NCI-H524 treated with DMSO at 0.1 percent for 48 hours (cell line): ENCODE results near the gene CCK.
"Not testable (repeated sequence)": the region's sequence is repeated elsewhere in the genome, so short reads cannot be mapped to it uniquely, and the experiment has no call there.

ENCODE experiments used
- DNase-seq: peaks from one replicate; lab custom pipeline; 2025; lab: John Stamatoyannopoulos, UW

Gene CCK, protein sequence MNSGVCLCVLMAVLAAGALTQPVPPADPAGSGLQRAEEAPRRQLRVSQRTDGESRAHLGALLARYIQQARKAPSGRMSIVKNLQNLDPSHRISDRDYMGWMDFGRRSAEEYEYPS

DNA sequence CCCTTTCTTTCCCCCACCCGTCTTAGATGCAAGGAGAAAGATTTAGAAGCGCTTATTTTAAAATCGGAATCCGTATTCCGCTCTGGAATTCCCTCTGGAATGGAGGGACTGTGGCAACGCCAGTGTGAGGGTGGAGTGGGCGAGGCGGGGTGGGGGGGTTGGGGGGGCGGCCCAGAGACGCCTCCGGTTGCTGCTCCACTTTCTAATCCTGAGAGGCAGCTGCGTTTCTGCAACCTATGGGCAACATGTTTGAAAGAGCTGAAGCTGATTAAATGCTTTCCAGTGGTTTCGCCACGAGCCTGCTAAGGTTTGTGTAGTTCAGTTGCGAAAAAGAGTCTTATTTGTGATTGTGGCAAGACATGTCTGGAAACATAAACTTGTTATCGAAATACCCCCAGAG lies at the start of gene CCK:
Gene CCK, minus strand, starts transcription at position 101 of the 400 bp plus-strand sequence. CDS start 2,555 bp downstream, outside the sequence.
- no peak for DNase-seq

DNA sequence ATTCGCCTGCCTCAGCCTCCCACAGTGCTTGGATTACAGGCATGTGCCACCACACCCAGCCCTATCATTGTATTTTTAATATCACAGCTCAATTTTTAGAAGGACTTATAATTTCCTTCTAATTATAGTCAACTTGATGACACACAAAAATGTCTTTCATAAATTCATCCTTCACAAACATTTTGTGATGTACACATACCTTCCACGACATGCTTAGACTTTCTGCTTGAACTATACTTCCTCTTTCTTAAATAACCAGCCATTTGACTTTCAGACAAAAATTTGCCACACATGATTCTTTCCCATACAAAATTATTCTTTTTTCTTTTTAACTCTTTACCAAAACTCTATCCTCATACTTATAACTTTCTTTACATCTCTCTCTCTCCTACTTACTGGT lies 48.4 kb upstream of the CCK start:
- DNase-seq: no peak

DNA sequence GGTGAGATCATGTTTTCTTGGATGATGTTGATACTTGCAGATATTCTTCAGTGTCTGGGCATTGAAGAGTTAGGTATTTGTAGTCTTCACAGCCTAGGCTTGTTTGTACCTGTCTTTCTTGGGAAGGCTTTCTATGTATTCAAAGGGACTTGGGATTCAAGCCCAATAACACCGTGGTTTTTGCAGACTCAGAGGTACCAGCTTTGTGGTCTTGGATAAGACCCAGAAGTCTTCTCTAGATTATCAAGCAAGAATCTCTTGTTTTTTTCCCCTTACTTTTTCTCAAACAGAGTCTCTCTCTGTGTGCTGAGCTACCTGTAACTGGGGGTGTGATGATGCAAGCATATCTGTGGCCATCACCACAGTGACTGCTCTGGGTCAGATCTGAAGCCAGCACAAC lies 42.7 kb upstream of the CCK start:
- no peak for DNase-seq

DNA sequence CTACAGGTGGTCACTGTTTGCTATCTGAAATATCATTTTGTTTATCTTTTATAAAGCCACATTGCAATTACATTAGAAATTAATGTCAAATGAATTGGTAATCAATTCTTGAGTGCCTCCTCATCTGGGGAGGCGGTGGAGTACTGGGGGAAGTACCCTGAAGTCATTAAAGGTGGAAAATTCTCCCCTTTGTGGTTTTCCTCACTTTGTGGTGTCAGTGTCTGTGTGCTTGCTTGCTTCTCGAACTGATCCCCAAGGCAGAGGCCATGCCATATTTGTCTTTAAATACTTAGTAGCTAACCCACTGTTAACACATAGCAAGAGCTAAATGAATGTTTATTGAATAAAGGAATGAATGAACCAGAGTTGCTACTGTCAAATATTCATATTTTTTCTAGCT lies 40.5 kb upstream of the CCK start:
- no peak for DNase-seq

DNA sequence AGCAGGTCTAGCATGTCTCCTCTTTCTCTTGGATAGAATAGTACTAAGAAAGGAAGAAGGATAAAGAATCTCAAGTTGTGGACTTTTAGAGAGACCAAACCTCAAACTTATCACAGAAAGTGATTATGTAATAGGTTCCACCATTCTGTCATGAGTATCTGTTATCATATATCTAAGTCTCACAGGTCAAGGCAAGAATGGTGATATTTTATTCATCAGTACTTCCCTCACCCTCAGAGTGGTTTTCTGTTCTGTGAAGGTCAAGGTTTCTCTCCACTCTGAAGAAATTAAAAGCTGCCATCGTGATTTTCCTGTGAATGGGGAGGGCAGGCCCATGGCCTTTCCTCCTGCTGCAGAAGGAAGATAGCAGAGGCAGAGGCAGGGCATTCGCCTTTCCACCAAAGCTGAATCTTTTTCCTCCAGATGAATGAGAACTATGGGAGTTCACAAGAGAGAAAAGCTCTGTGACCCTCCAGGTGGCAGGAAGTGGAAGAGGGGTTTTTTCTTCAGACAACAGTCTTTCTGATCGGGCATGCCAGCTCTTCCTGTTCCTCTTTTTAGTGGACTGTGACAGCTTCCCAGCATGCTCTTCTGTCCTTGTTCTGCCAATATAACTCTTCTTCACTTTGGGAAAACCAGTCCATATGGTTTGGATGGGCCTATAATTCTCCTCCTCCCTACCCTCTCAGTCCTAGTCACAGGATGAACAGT lies 37.1 kb upstream of the CCK start:
- DNase-seq: no peak

DNA sequence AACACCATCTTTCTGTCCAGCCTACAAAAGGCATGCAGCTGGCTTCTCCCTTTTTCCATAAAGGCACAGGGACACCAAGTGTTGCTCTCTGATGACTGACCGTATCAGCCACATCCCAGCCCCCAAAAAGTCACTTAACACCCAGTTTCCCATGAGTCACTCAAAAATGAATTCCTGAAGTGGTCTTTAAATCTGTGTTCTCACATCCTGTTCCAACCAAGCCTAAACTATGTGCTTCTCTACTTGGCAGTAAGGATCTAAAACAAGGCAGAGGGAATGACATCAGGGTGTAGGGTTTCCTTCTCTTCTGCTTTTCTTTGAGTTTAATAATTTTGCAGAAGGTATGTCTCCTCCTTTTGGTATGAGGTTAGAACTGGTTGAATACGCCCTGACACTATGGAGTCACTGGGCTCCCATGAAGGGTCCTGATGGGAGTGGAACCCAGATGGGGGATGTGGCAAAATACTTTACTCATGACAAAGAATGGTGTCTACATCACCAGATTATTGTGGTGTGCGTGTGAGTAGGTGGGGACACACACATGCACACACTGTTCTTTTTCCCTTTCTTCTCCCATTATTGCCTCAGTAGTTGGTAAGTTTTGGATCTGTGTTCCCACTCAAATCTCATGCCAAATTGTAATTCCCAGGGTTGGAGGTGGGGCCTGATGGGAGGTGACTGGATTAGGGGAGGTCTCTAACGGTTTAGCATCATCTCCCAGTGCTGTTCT lies 35.6 kb upstream of the CCK start:
- DNase-seq: no peak

DNA sequence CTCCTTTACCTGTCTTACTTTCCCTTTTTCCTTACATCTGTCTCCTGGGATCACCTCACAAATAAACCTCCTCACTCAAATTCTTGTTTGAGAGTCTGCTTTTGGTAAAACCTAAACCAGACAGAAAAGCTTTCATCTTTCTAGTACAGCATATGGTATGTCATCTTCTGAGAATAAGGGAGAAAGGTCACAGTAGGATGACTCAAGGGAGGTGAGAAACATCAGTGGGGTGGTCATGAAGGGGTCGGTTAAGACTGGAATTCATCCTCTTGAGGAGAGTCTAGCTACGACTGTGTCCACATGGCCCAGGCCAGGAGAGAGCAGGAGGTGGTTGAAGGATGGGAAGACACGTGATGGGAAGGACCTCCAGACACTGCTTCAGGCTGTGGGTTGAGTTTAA lies 34.8 kb upstream of the CCK start:
- no peak for DNase-seq

DNA sequence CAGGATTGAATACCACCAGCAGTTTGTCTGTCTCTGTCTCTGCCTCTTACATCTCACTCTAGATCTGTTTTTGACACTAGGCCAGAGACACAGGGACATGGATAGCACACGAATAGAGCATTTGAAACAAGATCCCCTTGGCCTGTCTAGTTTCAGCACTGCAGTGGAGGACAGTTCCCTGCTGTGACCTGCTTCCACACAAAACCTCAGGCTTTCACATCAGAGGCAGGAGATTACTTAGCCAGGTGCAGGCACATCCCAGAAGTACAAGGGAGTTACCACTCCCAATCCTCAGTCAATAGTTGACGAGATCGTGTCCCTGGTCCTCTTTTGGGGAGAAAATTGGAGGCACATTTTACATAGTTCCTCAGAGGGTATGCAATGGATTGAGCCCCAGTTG lies 34.0 kb upstream of the CCK start:
- no peak for DNase-seq

DNA sequence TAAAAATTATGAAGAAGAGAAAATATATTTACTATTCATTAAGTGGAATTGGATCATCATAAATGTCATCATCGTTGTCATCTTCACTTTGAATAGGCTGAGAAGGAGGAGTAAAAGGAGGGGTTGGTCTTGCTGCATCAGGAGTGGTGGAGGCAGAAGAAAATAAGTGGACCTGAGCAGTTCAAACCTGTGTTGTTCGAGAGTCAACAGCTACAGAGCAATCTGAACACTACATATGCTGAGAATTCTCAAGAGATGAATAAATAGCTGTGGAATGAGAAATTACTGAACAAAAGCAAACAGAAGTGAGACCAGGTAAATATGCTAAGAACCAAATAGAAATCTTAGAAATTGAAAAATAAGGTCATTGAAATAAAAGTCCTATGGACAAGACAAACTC lies 32.3 kb upstream of the CCK start:
- DNase-seq: no peak

DNA sequence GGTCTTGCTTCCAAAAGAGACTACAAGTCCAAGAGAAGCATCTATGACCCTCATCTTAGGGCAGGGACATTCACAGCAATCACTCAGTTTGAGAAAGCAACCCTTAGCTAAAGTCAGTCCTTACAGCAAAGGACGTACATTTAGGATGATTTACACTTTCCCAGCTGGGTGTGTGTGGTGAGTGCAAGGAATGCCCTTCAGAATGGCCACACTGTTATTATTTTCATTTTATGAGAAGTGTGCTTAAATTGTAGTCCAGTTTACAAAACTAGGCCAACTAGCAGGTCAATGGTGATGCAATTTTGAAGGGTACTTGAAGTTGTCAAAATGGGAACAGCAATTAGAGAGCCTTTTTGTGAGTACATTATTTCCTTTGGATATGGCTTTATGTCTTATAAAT lies 26.0 kb upstream of the CCK start:
- no peak for DNase-seq

DNA sequence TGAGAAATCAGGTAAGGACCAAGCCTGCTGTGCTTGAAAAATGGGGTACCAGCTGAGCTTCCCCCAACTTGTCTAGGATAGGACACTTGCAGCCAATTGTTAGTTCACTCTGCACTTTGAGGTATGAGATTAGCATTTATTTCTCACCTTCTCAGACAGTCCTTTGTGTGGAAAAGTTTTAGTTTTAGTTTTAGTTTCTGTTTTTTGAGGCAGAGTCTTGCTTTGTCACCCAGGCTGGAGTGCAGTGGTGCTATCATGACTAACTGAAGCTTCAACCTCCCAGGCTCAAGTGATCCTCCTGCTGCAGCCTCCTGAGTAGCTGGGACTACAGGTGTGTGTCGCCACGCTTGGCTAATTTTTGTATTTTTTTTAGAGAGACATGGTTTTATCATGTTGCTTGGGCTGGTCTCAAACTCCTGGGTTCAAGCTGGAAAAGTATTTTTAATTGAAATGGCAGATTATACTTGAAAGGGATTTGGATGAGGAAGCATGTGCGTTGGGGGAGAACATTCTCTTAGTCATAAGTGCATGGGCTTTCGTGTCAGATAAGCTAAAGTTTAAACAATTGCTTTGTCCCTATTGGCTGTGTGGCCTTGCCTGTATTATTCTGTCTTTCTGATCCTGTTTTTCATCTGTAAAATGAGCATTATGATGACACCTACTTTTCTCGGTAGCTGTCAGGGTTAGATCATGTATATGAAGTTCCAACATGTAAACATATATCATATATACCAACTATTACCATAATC lies 25.2 kb upstream of the CCK start:
- DNase-seq: no peak

DNA sequence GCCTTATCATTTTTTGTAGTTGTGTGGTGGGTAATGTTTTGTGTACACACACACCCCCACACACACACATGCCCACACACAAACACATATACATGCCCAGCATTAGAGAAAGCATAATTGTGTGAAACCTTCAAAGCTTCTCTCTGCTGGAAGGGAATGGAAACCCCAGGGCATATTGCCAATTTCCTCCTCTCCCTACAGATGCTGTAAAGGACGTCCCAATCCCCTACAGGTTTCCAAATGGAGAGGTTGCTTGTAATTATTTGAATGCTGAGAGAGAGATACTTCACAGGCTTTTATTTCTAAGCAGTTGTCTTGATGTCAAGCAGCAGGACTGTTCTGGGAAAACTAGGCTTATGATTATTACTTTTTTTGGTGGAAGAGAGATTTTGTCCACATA lies 23.0 kb upstream of the CCK start:
- no peak for DNase-seq

DNA sequence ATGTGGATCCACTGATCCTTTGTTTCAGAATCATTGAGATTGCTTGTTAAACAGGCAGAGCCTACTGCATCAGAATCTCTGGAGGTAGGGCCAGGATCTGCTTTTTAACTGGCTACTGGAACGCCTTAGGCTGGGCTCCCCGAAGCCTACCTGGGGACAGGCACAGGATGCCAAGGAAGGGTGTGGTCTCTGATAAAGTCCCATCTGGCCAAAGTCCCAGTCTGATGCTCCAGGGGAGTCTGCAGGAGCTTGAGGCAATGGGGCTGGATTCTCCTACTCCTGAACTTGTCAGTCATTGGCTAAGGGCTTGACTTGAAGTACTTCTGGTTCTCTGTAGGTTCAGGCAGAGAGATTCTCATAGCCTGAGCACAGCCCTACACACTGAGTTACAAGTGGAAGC lies 22.4 kb upstream of the CCK start:
- DNase-seq: no peak

DNA sequence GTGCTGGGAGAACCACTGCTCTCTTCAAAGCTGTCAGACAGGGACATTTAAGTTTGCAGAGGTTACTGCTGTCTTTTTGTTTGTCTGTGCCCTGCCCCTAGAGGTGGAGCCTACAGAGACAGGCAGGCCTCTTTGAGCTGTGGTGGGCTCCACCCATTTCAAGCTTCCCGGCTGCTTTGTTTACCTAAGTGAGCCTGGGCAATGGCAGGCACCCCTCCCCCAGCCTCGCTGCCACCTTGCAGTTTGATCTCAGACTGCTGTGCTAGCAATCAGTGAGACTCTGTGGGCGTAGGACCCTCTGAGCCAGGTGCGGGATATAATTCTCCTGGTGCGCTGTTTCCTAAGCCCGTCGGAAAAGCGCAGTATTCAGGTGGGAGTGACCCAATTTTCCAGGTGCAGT lies 21.4 kb upstream of the CCK start:
- not testable (repeated sequence) for DNase-seq

DNA sequence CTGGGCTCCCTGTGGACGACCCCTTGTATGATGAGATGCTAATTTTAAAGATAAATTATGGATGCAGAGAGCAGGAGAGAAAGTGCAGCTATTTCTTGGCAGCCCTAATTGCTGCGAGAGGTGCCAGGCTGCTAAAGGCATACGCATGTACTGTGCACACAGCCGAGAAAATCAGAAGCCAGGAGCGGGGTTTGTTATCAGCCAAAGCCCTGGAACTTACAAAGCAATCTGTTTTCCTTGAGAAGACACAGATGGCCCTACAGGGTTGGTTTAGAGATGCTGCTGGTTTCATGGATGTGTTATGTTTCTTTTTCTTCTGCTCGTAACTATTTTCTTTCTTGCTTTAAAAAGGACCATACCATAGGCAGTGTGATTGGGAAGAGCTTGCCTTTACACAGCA lies 11.7 kb upstream of the CCK start:
- no peak for DNase-seq

DNA sequence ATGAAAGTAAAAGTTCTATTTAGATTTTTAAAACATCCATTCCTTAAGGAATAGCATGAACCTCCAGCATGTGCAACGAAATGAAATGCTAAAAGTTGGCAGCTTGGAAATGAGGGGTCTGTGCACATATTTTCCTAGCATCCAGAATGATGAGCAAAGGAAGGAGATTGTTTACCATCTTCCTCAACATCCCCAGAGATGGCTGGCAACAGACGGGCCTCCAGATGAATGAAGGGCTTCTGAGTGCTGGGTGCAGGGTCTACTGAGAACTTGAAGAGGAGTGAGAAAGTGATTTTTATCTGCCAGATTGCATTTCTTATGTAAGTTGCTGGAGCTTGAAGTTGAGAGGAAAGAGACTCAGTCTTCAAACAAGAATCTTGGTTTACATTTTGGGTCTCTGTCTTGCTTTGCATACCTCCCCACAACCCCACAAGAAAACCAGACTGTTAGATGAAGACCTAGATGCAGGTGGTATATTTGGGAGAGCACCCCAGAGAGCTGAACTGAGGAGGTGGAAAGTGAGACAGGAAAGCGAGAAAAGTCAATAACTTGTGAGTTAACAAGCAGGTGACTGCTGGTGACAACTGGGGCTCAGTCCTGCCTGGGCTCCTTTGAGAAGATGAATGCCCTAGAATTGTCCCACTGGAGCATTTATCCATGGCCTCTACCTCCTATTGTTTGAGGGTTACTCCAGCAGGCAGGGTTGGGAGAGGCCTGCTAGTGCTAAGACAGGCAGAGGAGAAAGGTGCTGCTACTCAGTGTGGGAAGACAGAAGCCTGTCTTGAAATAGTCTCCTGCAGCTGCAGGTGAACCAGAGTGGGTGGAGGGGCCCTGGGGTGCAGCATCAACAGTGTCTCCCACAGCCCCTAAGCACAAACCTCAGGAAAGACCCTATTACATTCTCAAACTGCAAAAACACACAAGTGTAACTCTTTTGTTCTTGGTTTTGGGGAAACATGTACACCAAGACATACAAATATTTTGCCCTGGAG lies 10.5 kb upstream of the CCK start:
- no peak for DNase-seq

DNA sequence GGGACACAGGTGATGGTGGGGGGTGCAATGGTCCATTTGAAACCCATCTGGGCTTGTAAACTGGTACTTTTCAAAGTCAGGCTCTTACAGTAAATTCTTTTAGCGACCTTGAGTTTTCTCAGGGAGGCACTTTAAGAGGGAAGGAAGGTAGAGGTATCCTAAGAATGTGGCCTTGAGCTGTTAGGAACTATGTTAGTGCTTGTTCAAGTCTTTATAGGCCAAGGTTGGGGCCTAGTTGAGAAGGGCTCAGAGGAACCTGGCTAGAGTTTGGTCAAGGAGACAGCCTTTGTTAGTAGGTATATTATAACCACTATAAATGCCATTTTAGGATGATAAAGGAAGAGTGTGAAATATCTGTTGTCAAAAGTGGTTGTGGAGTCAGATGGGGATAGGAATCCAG lies 9.2 kb upstream of the CCK start:
- no peak for DNase-seq

DNA sequence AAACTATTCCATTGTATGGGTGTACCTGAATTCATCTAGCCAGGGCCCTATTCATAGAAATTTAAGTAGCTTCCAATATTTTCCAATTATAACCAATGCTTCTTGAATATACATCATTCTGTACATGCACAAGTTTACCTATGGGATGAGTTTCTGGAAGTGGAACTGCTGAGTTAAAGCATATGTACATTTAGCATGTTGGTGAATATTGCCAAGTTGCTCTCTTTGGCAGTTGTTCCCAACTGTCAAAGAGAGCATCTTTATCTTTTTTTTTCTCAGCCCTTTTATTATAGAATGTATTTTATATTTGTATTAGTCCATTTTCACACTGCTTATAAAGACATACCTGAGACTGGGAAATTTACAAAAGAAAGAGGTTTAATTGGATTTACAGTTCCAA lies 8.3 kb upstream of the CCK start:
- DNase-seq: no peak

DNA sequence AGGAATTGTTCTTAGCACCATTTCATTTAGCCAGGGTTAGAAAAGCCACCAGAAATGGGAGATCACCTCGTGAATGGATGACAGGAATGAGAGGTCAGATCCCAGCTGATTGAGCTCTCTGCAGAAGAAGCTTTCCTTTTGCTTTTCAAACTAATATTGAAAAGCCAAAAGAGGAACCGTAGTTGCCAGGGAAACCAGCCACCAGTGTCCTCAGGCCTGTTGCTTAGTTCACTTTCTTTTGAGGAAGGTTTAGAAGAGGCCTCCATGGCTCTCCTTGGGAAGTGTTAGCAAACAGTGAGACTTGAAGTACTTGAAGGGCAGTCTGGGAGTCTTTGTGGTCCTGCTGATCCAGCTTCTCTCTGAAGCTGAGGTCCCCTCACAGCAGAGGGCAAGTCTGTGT lies 7.4 kb upstream of the CCK start:
- DNase-seq: no peak

DNA sequence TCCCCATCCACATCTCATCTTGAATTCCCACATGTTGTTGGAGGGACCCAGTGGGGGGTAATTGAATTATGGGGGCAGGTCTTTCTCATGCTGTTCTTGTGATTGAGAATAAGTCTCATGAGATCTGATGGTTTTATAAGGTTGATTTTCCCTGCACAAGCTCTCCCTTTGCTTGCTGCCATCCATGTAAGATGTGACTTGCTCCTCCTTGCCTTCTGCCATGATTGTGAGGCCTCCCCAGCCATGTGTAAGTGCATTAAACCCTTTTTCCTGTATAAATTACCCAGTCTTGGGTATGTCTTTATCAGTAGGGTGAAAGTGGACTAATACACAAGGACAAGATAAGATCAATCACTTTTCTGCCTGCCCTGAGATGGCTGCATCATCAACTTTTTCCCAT lies 5.8 kb upstream of the CCK start:
- DNase-seq: no peak

DNA sequence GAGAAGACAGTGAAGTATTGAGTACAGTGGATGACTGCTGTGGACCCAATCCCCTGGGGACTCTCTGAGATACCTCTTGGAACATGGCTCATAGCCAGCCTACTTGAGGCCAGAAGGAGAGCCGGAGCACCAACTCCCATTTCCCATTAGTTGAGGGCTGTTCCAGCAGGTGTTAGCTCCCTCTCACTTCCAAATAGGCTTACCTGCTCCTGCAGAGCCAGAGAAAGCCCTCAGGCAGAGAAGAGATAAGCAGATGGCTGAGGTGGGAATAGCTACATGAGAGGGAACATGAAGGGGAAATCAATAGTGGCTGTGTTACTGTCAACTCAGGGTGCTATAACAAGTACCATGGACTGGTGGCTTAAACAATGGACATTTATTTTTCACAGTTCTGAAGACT lies 4.6 kb upstream of the CCK start:
- peak; percentile 88 for DNase-seq

DNA sequence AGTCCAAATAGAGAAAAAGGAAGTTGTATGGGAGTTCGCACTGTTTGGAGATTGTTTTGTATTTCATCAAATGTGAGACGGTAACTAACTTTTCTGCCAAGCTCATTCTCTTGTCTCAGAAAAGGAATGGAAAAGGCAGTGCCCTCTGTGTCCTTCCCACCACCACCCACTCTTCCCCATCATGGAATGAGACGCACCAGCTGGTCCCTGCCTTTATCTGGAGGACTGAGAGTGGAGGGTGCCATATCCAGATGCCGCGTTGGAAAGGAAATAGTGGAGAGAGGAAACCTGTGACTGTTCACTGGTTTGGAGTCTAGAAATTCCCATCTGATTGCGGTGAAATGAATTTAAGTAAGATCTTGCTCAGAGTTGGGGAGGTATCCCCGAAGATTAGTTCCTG lies 3.7 kb upstream of the CCK start:
- peak; percentile 13 for DNase-seq
